ENCODE measurements around the gene DNAJC5.

The DNAJC5 gene

DNA sequence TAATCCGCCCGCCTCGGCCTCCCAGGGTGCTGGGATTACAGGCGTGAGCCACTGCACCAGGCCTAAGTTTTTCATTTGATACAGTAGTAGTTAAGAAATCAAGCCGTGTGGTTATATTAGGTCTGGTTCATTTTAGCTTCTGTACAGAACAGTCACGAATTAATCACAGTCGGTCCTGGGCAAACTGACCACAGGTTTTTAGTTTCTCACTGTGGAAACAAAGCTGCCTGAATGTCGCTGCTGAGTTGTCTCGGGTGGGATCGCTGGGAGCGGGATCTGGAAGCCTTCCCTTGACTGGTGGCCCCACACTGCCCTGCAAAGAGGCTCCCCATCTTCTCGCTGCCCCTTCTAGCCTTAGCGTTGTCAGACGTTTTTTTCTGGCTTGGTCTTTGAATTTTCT is 42.7 kb downstream of the DNAJC5 start:
- DNase-seq (ENCODE audit: low read depth) = no peak
- no peaks in the 10 kb centered on the region for H3K9me3 ChIP-seq (ENCODE audit: control insufficient read depth, low read length)
- no peaks in the 10 kb centered on the region for H3K4me1 ChIP-seq (ENCODE audit: control insufficient read depth, insufficient read depth, low read length)
- H3K9ac ChIP-seq (ENCODE audit: low read length) = no peak overlapping the region
- H3K27me3 ChIP-seq (replicated peaks; ENCODE audit: control insufficient read depth, insufficient read depth, low read length) = no peaks in the 10 kb centered on the region
- H3K4me3 ChIP-seq (ENCODE audit: low read length) = no peak overlapping the region
- H3K36me3 ChIP-seq (ENCODE audit: control insufficient read depth, insufficient read depth, low read length, severe bottlenecking) = peaks cover 52% of the 10 kb centered on the region

DNA sequence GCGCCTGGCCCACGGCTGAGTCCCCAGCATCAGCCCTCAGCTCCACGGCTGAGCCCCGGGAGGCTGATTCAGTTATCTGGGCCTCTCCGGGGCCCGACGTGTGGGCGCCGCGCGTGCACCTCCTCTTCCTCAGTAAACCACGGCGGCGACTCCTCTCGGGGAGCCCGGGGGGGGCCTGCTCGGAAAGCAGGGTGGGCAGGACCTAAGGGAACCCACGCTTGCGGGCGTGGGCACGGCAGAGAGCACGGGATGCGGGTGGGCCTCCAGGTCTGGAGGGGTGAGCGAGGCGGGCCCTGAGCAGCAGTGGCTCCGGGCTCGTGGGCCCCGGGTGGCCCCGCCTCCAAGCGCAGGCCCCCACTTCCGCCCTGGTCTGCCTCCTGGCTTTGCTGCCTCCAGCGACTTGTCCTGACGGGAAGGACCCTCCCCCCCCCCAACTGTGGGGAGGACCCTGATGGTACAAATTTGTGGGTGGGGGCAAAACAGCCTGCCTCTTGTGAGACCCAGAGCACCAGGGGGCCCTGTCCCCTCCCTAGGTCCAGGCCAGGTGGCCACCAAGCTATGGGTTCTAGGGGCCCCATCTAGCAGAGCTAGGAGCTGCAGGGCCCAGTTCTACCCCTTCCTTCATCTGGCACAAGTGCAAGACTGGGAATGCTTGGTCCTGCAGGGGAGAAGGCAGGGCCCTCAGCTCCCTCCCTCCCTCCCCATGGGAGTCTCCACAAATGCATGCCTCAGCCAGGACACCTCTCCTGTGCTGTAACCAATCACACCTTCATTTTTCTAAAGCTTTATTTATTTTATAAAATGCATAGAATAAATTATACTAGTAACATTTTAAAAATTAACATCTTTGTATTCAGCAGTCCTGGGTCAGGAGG is 44.4 kb downstream of the DNAJC5 start:
- Histone ChIP-seq H3K27me3 (replicated peaks; ENCODE audit: control insufficient read depth, insufficient read depth, low read length) (no peaks in the 10 kb centered on the region), H3K36me3 (ENCODE audit: control insufficient read depth, insufficient read depth, low read length, severe bottlenecking) (peaks cover 55% of the 10 kb centered on the region), H3K9me3 (ENCODE audit: control insufficient read depth, low read length) (no peaks in the 10 kb centered on the region), H3K9ac (ENCODE audit: low read length) (no peak overlapping the region), H3K4me1 (ENCODE audit: control insufficient read depth, insufficient read depth, low read length) (no peaks in the 10 kb centered on the region), H3K4me3 (ENCODE audit: low read length) (no peak overlapping the region)
- no peak for DNase-seq (ENCODE audit: low read depth)

DNA sequence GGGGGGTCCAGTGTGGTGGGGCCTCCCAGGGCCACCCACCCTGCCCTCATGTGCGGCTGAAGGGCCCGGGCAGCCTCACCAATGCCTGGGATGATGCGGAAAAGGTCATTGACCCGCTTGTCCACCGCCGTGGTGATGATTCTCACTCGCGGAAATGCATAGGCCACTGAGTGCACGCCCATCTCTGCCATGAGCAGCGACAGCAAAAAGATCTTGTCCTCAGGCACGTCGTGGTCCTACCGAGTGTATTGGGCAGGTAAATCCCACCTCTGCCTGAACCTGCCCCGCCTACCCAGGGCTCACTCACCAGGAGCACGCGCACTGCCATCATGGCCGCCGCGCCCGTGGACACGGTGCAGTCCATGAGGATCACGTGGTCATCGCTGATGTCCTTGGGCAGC is 45.1 kb downstream of the DNAJC5 start:
- H3K36me3 ChIP-seq (ENCODE audit: control insufficient read depth, insufficient read depth, low read length, severe bottlenecking) = peaks cover 53% of the 10 kb centered on the region
- no peaks in the 10 kb centered on the region for H3K27me3 ChIP-seq (replicated peaks; ENCODE audit: control insufficient read depth, insufficient read depth, low read length)
- DNase-seq (ENCODE audit: low read depth) = no peak
- no peaks in the 10 kb centered on the region for H3K4me1 ChIP-seq (ENCODE audit: control insufficient read depth, insufficient read depth, low read length)
- H3K9me3 ChIP-seq (ENCODE audit: control insufficient read depth, low read length) = no peaks in the 10 kb centered on the region
- H3K9ac ChIP-seq (ENCODE audit: low read length) = no peak overlapping the region
- H3K4me3 ChIP-seq (ENCODE audit: low read length) = no peak overlapping the region

DNA sequence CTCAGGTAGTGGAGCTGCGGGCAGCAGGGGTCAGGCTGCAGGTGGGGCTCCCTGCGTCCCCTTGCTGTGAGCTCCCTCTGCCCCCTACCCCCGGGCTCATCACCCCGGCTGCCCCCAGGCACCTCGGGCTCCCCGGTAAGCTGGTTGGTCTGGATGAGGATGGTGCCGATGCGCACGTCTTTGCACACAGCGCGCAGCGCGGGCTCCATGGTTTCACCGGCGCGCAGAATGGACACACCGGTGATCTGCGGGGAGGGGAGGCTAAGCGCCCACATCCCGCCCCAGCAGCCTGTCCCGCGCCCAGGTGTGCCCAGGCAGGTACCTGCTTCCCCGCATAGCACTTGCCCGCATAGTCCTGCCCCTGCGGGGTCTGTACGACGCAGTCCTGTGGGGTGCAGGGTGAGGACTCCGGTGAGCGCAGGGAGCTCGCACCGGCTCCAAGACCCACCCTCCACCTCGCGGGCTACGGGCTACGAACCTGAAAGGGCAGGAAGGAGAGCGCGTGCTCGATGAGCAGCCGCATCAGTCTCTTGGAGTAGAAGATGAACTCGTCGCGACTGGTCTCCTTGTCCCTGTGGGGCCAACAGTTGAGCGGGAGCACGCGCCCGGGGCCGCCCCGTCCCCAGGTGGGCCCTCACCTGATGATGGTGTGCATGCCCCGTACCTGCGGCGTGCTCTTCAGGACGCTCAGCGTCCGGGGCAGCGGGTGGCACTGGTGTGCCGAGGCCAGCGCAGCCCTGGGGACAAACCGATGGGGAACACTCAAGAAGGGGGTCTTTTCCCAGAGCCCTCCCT is 45.7 kb downstream of the DNAJC5 start:
- Histone ChIP-seq H3K4me3 (ENCODE audit: low read length) (no peak overlapping the region), H3K4me1 (ENCODE audit: control insufficient read depth, insufficient read depth, low read length) (no peaks in the 10 kb centered on the region), H3K27me3 (replicated peaks; ENCODE audit: control insufficient read depth, insufficient read depth, low read length) (no peaks in the 10 kb centered on the region), H3K9ac (ENCODE audit: low read length) (no peak overlapping the region), H3K36me3 (ENCODE audit: control insufficient read depth, insufficient read depth, low read length, severe bottlenecking) (peaks cover 53% of the 10 kb centered on the region), H3K9me3 (ENCODE audit: control insufficient read depth, low read length) (no peaks in the 10 kb centered on the region)
- DNase-seq (ENCODE audit: low read depth) = no peak

DNA sequence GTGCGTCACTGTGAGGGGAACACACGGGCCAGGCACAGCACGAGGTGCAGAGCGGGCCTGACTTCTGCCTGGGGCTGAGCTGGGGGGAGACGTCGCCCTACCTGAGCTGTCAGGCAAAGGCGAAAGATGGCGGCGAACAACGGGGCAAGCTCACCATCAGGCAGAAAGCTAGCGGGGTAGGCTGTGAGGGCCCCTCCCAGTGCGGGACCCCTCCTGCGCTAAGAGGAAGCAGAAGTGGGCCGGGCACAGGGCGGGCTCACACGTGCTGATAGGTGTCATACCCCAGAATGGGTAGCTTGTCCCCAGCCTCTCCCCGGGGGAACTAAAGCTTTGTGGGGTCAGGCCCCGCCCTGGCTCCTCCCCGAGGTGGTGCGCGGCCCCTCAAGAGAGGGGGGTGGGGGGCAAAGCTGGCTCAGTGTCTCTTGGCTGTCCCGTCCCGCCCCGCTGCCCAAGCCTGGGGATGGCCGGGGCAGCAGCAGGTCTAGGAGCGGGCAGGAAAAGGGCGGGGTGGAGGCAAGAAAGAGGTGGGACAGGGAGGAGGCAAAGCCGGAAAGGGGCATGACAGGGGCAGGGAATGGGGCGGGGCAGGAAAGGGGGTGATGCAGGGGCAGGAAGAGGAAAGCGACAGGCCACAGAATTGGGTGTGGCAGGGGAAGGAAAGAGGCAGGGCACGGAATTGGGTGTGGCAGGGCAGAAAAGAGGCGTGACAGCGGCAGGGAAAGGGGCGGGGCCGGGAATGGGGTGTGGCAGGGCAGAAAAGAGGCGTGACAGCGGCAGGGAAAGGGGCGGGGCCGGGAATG is 46.6 kb downstream of the DNAJC5 start:
- Histone ChIP-seq H3K36me3 (ENCODE audit: control insufficient read depth, insufficient read depth, low read length, severe bottlenecking) (peaks cover 51% of the 10 kb centered on the region), H3K27me3 (replicated peaks; ENCODE audit: control insufficient read depth, insufficient read depth, low read length) (no peaks in the 10 kb centered on the region), H3K4me1 (ENCODE audit: control insufficient read depth, insufficient read depth, low read length) (no peaks in the 10 kb centered on the region), H3K4me3 (ENCODE audit: low read length) (no peak overlapping the region), H3K9me3 (ENCODE audit: control insufficient read depth, low read length) (no peaks in the 10 kb centered on the region), H3K9ac (ENCODE audit: low read length) (no peak overlapping the region)
- no peak for DNase-seq (ENCODE audit: low read depth)

DNA sequence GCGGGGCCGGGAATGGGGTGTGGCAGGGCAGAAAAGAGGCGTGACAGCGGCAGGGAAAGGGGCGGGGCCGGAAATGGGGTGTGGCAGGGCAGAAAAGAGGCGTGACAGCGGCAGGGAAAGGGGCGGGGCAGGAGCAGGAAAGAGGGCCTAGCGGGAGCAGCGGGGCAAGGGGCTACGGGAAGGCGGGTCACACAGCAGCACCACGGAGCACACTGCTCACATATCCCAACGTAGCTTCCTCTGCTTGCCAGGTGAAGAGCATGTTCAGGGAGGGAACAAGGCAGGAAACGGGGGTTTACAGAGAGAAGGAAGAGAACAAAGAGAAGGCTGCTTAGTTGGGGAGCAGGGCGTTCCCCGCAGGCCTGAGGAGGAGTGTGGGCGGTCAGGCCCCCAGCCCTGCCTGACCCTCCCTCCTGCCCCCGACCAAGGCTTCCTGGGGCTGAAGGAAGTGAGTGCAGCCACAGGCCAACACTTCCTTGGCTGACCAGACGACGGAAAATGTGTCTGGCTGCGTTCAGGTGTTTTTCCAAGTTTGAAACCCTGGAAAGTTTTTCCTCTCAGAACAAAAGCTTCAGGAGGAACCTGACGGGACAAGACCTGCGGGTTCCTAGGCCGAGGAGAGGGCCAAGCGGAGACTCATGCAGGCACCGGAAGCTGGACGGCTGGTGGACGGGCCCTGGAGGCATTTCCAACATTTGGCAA is 47.5 kb downstream of the DNAJC5 start:
- Histone ChIP-seq H3K9me3 (ENCODE audit: control insufficient read depth, low read length) (no peaks in the 10 kb centered on the region), H3K36me3 (ENCODE audit: control insufficient read depth, insufficient read depth, low read length, severe bottlenecking) (peaks cover 51% of the 10 kb centered on the region), H3K4me3 (ENCODE audit: low read length) (no peak overlapping the region), H3K4me1 (ENCODE audit: control insufficient read depth, insufficient read depth, low read length) (no peaks in the 10 kb centered on the region), H3K27me3 (replicated peaks; ENCODE audit: control insufficient read depth, insufficient read depth, low read length) (no peaks in the 10 kb centered on the region), H3K9ac (ENCODE audit: low read length) (no peak overlapping the region)
- peak; percentile 43 for DNase-seq (ENCODE audit: low read depth)

DNA sequence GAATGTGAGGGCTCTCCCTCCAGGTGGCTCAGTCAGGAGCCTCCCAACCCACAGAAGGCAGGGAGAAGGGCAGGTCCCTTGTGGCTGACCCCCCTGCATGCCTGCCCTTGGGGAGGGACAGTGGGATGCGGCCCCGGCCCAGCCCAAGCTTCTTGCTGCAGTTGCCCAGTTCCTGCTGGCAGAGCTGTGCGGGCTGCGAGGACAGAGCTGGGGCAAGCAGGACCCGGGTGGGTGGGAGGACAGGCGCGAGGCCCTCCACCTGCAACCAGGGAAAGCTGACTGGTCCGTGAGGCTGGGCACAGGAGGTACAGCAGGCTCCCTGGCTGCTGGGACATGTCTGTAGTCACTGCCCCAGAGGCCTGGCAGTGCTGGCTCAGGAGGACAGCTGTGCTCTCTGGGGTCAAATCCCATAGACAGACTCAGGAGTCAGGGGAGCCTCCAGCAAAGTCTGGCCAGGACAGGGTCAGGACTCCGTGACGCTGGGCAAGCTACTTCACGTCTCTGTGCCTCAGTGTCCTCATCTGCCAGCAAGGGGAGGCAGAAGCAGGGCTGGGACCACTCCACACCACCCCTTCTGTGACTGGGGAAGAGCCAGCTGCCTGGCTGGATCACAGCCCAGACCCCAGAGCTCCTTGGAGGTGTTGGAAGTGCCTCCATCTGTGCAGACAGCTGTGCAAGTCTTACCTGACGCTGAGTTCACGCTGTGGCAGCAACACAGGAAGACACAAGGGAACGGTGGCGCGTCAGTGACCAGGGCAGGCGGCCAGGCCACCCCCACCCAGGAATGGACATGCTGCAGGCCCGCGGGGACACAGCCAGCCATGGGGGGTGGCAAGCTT is 48.3 kb downstream of the DNAJC5 start:
- peaks cover 51% of the 10 kb centered on the region for H3K36me3 ChIP-seq (ENCODE audit: control insufficient read depth, insufficient read depth, low read length, severe bottlenecking)
- no peak overlapping the region for H3K9ac ChIP-seq (ENCODE audit: low read length)
- DNase-seq (ENCODE audit: low read depth) = no peak
- H3K9me3 ChIP-seq (ENCODE audit: control insufficient read depth, low read length) = no peaks in the 10 kb centered on the region
- peaks cover 4% of the 10 kb centered on the region for H3K4me1 ChIP-seq (ENCODE audit: control insufficient read depth, insufficient read depth, low read length)
- no peaks in the 10 kb centered on the region for H3K27me3 ChIP-seq (replicated peaks; ENCODE audit: control insufficient read depth, insufficient read depth, low read length)
- H3K4me3 ChIP-seq (ENCODE audit: low read length) = no peak overlapping the region

DNA sequence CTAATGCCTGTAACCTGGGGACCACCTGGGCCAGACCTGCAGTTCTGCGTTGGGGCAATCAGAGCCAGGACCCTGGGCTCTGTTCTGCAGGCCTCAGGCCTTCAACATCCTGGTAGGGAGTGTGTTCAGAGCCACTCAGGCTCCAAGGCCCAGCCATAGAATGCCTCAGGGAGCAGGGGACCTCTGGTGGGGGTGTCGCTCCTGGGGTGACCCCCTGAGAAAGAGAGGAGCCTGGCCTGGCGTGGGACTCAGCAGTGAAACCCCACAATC is 48.8 kb downstream of the DNAJC5 start:
- no peaks in the 10 kb centered on the region for H3K9me3 ChIP-seq (ENCODE audit: control insufficient read depth, low read length)
- no peaks in the 10 kb centered on the region for H3K27me3 ChIP-seq (replicated peaks; ENCODE audit: control insufficient read depth, insufficient read depth, low read length)
- H3K9ac ChIP-seq (ENCODE audit: low read length) = no peak overlapping the region
- no peak for DNase-seq (ENCODE audit: low read depth)
- H3K4me1 ChIP-seq (ENCODE audit: control insufficient read depth, insufficient read depth, low read length) = peaks cover 6% of the 10 kb centered on the region
- no peak overlapping the region for H3K4me3 ChIP-seq (ENCODE audit: low read length)
- H3K36me3 ChIP-seq (ENCODE audit: control insufficient read depth, insufficient read depth, low read length, severe bottlenecking) = peaks cover 51% of the 10 kb centered on the region

DNA sequence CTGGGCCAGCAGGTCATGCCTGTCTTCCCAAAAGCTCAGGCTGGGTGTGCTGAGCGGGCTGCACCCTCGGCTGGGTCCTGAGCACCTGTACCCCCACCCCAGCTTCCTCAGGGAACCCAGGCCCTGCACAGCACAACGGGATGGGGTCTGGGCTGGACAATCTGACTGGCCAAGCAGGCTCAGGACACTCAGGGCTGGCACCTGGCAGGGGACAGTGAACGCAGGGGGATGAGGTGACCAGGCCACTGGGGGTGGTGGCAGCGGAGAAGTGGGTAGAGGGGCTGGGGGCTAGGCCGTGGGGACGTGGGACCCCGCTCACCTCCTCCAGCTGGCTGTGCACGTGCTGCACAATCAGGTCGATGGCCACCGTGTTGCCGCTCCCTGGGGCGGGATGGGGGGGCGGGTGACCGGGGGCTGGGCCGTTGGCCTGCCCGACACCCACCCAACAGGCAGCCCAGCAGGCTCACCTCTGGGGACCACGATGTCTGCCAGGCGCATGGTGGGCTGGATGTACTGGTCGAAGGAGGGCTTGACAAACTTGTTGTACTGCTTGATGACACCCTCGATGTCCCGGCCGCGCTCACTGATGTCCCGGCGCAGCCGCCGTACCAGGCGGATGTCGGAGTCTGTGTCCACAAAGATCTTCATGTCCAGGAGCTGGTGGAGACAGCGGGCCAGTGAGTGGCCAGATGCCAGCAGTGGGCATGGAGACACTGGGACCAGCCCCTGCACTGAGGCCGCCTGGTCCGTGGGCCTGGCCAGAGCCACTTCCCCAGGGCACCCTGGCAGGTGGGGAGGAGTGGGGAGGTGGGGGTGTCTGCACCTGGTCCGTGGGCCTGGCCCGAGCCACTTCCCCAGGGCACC is 49.4 kb downstream of the DNAJC5 start:
- H3K36me3 ChIP-seq (ENCODE audit: control insufficient read depth, insufficient read depth, low read length, severe bottlenecking) = peaks cover 51% of the 10 kb centered on the region
- DNase-seq (ENCODE audit: low read depth) = no peak
- no peak overlapping the region for H3K4me3 ChIP-seq (ENCODE audit: low read length)
- H3K4me1 ChIP-seq (ENCODE audit: control insufficient read depth, insufficient read depth, low read length) = peaks cover 12% of the 10 kb centered on the region
- H3K9ac ChIP-seq (ENCODE audit: low read length) = no peak overlapping the region
- no peaks in the 10 kb centered on the region for H3K9me3 ChIP-seq (ENCODE audit: control insufficient read depth, low read length)
- no peaks in the 10 kb centered on the region for H3K27me3 ChIP-seq (replicated peaks; ENCODE audit: control insufficient read depth, insufficient read depth, low read length)
